Stimulated activated naive CD8-positive, alpha-beta T cell treated with anti-CD3 and anti-CD28 coated beads, Interleukin-15, Interleukin-2, amounts not matched to agents 100 U/mL and 50 U/mL, for 24 hours (primary cell): ENCODE results near the gene KRT77.
"Not testable (repeated sequence)": the region's sequence is repeated elsewhere in the genome, so short reads cannot be mapped to it uniquely, and the experiment has no call there.

ENCODE experiments used
- ATAC-seq: fragments of 150-1000 bp; cut with Tn5 transposase; one replicate; pipeline ENCODE4 v1.10.0; 2021
- DNase-seq: peaks from one replicate; pipeline ENCODE4 v3.0.0; 2021

KRT77 gene

DNA sequence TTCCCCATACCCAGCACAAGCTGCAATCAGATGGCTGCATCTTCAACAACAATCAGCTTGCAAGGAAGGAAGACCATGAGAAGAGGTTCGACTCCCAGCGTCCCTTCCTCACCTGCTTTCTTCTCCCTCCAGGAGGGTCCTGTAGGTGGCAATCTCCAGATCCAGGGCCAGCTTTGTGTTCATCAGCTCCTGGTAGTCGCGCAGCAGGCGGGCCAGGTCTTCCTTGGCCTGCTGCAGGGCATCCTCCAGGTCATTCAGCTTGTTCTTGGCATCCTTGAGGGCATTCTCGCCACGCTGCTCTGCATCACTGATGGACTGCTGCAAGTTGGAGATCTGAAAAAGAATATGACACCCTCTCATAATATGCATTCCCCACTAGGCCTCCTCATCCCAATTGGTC is 27.2 kb downstream of the KRT77 start:
- DNase-seq (no peak), ATAC-seq (no peak)

DNA sequence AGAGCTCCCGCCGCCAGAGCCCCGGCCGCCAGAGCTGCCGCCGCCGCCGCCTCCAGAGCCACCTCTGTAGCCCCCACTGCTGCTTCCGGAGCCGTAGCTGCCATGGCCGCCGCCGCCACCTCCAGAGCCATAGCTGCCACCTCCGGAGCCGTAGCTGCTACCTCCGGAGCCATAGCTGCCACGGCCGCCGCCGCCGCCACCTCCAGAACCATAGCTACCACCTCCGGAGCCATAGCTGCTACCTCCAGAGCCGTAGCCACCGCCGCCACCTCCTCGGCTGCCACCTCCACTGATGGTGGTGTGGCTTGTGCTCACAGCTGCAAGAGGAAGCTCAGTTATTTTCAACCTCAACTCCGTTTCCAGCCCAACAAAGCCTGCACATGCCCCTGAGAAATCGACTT is 28.0 kb downstream of the KRT77 start:
- ATAC-seq, result peak; percentile 13
- DNase-seq, result no peak

DNA sequence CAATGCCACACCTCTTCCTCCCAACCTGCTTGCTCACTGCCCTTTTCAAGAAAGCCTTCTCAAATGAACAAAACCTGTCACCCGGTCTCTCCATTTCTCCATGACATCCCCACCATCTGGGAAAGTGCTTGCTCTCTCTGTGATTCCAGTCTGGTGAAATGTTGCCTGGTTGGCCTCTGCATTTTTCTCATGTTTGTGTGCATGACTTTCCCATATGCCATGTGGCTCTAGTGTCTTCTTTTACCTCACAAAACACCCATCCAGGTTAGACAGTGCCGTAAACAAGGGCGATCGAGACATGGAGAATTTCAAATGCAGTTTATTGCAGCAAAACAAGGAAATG is 28.9 kb downstream of the KRT77 start:
- ATAC-seq (no peak), DNase-seq (no peak)

DNA sequence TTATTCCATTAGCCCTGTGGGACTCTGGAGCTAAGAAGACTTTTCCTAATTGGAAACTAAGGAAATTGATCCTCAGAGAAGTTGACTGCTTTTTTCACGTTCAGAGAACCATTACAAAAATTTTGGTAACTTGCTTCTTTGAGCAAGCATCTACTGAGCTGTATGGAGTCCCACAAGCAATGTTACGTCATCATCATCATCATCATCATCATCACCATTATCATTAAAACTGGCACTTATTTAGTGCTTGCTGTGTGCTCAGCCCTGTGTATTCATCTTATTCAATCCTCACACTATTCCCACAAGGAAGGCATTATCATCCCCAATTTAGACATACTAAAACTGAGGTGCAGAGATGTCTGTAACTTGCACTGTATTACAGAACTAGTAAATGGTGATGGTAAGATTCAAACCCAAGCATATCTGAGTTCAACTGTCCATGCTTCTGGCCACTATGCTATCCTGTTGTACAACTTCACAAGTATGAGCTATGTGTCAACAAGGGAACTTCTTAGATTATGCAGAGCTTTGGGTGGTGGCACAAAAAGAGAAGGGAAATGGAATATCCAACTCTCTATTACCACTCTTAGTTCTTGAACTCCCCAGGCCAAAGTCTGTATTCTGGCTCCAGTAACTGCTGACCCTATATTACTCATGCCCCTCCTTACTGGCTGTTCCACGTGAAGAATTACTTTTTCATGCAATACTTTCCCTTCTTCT is 29.5 kb downstream of the KRT77 start:
- no peak for DNase-seq
- no peak for ATAC-seq

DNA sequence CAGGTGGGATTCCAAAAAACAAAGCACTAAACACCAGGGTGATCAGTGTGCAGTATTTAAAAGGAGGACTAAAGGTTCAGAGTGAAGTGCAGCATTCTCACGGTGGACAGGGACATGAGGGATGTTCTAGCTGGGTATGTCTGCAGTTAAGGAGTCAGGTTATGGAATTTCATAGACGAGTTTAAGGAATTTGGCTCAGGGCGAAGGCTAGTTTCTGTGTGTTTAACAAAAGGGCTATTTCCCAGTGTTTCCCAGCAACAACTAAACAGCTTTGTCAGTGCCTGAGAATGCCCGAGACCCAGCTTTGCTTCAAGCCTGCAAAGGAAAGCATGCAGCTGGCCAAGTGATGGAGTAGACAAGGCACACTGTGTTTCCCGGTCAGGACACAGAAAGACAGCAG is 30.1 kb downstream of the KRT77 start:
- DNase-seq (no peak), ATAC-seq (no peak)

DNA sequence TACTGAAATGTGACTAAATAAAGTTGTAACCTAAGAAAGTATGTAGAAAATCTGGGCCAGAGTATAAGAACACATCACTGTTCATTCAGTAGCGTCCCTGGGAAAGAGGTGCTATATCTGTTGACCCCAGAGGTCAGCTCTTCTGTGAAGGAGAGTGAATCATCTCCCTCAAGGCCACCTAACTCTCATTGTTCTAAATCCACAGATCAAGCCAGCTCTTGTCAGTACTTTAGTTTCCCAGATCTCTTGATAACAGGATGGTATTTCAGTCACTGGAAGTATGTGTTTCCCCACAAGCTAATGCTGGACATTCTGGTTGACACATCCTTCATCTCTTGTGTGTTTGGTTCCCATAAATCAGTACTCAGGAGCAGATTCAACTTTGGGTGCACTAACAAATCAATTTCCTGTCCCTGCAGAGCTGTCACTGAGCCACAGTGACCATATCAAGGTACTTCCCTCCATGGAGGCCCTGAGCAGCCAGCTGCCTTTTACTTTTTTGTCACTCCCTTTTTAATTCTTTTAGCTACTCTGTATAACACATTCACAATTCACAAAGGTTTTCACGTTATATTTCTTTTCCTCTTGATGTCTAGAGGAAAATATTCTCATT is 30.9 kb downstream of the KRT77 start:
- no peak for ATAC-seq

DNA sequence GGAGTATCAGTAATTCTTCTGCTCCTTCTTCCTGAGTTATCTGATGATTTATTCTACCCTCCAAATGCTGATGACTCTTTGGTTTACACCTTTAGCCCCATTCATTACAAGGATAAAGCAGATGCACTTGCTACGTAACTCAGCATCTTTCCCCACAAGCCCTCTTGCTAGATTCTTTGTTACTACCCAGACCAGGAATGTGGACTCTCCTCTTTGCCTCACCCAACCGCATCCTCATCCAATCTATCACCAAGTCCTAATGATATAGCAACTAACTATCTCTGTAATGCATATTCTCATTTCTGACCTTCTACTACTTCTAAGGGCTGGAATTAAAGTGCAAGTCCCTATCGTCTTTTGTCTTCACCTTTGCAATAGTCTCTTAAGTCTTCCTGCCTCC is 32.4 kb downstream of the KRT77 start:
- no peak for ATAC-seq

More for the DNA sequence above, 30.9 kb downstream of the KRT77 start:
- no peak for DNase-seq

DNA sequence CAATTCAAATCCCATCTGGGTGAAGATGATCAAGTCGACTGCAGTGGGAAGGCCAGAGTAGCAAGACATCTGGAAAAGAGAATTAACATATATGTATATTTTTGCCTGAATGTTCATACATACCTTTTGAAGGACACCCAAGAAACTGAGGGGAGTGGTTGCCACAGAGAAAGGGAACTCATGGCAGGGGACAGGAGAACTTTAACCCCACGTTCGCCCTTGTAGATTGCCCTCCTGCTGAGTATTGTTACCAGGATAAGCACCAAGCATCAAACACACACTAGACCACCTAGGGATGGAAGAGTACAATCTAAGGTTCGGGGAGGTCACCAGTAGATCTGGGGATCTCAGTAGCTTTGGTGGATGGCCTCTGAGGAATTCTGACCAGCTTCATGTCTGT is 32.8 kb downstream of the KRT77 start:
- ATAC-seq (no peak), DNase-seq (no peak)

More for the DNA sequence above, 32.4 kb downstream of the KRT77 start:
- DNase-seq, result no peak

DNA sequence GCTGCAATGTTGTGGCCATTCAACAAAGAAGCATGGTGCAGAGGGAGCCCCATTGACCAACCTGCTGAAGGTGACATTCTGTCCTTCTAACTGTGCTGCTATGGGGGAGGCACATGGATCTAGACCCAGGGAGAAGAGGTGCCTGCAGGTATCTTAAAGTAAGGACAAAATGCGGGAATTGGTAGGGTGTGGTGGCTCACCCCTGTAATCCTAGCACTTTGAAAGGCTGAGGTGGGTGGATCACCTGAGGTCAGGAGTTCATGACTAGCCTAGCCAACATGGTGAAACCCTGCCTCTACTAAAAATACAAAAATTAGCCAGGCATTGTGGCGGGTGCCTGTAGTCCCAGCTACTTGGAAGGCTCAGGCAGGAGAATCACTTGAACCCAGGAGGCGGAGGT is 33.4 kb downstream of the KRT77 start:
- not testable (repeated sequence) for ATAC-seq, DNase-seq

DNA sequence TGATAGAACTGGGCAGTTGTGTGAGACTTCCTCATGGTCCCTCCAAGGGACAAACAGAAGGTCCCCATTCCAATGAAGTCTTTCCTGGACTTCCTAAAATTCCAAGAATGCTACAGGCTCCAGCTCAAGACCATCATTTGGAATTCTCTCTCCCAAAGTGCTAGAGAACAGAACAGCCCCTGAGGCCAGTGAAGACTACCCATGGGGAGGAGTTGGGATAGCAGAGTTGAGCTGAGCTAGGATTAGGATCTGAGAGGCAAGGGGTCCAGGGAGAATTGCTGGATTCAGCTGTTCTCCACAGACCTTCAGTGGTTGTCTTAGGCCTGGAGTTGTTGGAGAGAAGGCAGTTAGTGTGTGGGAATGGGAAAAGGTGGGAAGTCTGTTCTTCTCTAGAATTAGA is 33.9 kb downstream of the KRT77 start:
- ATAC-seq (no peak), DNase-seq (no peak)

DNA sequence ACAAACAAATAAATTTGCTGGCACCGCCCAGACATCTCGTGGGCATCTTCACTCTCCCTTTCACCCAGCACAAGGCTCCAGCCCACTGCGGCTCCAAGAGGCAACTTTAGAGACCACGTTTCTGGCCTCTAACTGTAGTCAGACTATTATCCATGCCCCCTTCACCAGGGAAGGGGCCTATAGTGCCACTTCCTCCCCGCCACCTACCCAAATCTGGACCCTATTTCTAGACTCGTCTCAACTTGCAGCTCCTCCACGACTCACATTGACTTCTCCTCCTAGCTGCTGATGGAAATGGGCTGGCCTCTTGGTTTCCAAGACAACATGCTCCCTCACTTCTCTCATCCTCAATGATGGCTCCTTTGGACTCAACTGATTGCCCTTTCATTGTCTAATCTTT is 35.4 kb downstream of the KRT77 start:
- ATAC-seq (no peak), DNase-seq (no peak)

DNA sequence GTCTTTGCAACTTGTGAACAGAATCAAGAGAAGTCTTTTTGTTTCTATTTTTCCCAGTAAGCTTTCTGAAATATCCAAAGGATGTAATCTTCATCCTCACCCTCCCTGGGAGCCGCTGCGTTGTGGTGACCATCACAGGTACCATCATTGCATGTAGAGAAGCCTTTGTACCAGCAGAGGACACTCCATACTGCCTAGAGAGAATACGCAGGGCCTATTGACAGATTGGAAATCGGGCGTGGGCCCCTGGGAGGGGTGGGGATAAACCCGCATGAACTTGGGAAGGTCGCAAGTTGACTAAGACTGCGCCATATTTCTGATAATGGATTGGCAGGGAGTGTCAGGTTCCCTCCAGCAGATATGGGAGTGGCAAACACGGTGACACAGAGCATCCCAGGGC is 35.8 kb downstream of the KRT77 start:
- DNase-seq, result no peak
- ATAC-seq, result no peak

DNA sequence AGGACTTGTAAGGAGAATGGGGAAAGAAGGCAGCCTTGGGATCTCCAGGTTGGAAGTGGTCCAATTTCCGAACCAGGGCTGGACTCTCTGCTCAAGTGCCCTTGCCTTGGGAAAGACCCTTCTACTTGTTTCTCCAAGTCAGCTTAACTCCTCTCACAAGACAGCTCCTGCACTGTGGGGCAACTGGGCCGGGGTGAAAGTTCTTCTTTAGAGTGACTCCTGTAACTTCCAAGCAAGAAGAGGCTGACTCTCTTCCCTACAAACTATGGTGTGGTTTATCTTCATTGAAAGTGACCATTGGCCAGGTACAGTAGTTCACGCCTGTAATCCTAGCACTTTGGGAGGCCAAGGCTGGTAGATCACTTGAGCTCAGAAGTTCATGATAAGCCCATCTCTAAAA is 36.9 kb downstream of the KRT77 start:
- DNase-seq, result no peak
- ATAC-seq, result no peak

DNA sequence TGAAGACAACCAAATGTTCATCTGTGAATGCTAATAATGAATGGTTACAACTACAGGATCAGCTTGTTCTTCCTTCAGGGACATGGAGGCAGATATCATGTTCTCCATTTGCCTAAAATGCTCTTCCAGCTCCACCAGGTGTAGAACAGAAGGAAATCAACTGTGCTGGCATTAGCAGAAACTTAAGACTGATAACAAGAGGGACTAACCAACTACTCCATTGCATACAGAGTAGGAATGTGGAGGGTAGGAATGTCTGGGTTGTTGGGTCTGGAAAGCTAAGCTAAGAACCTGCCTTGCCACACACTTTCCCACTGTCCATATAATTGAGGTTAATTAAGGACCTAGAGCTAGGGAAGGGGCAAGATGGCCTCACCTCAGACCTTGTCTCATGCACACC is 39.9 kb downstream of the KRT77 start:
- DNase-seq (no peak), ATAC-seq (no peak)

DNA sequence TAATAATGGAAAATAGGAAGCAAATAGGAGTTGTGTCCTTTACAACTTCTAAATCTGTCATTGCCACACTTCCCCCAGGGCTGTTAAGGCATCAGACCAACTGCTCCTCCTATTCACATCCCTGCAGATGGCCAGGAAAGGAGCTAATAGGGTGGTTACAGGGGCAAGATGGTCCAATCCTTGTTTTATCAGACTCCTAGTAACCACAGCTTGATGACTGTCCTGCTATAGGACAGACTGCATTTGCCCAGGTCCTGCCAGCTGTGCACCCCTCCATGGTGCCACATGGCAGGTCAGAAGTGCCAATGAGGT is 40.5 kb downstream of the KRT77 start:
- ATAC-seq (no peak), DNase-seq (no peak)

DNA sequence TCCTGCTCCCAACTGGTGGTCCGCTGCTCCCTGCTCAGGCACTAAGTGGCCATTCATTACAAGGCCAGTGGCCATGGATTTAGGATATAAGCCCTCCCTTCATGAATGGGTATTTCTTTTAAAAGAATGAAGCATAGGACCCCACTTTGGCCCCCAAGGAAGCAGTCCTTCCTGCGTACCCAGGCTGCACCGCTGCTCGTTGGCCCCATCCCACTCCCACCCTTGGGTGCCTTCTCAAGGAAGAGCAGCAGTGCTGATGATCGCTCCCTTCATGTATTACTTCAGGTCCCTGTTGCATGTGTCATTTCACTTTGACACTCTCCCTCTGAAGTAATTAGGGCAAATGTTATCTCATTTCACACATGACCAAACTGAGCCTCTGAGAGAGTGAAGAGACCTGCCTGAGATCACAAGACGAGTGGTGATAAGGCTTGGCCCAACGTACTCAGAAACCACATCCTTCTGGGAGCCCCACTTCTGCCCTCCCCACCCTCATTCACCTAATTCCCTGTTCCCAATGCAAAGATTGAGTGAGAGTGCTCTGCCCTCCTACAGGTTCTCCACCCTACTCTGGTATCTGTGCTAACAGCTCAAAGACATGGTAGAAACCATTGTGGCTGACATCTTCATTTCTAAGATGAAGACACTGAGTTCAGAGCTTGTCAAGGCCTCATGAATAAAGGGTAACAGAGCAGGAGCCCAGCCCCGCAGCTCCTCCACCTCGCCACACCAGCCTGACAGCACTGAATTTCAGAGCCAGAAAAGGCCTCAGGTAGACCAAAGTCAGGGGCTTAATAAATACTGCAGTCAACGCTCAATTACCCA is 41.0 kb downstream of the KRT77 start:
- no peak for DNase-seq
- no peak for ATAC-seq

DNA sequence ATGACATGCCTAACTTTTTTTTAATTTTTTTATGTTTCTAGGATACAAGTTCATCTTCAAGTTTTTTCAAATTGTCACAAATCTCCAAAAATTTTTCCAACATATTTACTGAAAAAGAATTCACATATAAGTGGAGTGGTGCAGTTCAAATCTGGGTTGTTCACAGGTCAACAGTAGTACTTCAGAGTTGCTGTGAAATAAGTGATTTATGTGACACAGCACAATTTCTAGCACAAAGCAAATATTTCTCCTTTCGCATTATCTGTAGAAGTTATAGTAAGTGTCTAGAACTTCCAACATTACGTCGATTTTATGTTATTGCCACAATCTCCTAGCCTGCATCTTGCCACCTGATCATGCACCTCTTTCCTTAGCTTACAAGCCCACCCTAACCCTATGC is 41.7 kb downstream of the KRT77 start:
- ATAC-seq, result no peak
- DNase-seq, result no peak

DNA sequence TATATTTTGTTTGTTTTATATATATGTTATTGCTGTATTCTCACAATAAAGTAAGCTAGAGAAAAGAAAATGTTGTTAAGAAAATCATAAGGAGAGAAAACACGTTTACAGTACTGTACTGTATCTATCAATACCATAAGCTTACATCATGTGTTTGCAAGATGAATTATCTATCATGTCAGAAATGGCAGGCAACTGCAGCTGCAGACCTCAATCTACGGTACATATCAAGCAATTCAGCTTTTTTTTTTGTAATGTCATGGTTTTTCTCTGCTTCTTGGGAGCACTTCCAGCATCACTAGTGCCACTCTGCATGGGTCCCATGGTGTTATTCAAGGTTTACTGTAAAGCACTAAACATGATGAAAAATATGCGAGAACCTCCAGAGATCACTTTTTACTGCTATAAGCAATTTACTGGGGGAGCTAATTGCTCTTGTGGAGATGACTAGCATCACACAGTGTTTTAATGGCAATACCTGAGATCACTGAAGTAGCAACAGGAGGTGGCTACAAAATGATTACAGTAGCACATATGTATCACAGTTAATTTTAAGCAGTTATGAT is 42.3 kb downstream of the KRT77 start:
- ATAC-seq, result no peak

DNA sequence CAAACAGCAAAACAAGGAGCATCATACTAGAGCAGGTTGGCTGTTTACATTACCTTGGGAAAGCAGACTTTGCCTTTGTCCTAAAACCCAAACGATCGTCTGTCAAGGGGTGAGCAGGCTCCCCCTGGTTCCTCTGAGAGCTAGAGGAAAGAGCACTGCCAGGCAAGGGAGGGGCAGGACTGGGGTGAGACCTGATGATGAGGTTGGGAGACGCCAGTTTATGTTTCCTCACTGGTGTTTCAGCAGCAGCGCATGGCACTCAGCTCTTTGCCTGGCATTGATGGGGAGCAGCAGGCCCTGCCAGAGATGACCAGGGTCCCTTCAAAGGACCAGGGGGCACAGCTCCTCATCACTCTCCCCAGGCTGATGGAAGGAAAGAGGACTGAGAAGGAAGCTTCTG is 43.4 kb downstream of the KRT77 start:
- ATAC-seq, result no peak
- no peak for DNase-seq

More for the DNA sequence above, 42.3 kb downstream of the KRT77 start:
- no peak for DNase-seq

DNA sequence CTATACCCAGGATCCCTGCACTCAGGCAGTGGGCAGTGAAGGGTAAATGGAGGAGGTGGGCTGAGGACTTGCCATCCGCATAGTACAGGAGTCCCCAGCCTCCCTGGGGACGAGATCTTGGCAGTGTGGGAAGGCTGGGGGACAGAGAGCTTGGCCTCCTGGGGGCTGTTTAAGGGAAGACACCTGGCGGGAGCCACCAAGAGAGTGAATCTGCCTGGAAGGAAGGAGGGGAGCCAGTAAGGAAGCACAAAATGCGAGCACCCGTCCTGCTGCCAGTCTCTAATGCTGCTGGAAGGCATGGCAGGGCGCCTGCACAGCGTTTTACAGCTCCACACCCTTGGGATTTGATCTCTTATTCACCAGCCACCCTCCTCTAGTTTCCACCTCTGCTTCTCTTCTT is 43.9 kb downstream of the KRT77 start:
- DNase-seq, result no peak
- ATAC-seq, result no peak

DNA sequence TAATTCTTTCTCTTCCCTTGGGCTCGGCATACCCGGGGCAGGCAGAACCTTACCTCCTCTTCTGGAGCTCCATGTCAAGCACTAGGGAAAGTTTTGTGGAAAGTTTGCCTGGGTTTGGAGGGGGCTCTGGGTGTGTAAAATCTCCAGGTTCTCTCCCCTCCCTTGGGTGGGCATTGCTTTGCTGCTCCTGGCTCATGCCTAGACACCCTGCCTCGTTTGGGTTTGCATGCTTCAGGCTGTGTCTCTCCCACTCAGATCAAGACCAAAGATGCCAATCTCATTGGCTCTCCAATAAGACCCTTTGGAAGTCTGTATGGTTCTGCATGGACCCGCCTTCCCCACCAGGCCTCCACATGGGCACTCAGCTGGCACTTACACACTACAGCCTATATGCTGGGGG is 45.1 kb downstream of the KRT77 start:
- no peak for DNase-seq
- no peak for ATAC-seq

DNA sequence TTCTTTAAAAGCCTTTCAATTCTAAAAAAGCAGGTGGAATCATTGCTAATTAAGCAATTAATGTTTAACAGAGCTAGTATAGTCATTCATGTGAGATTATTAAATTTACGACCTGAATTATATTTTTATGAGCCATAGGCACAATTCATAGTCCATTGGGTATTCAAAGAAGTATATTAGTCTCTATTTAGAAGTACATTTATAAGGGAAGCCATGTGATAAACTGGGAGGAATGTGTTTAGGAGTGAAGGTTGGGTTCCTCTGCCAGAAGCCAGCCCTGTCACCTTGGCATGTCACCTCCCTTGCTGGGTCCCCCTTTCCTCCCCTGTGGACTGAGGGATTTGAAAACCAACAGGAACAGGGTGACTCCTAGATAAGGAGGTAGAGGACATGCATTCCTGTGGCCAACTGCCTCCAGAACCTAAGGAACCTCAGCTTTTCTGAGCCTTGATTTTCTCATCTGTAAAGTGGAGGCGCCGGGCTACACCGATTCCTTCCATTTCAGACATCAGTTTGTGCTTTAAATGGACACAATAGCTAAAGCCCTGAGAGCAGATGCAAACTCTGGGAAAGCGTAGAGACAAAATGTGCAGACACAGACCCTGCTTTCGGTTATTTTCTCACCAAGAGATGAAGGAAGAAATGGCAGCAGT is 45.9 kb downstream of the KRT77 start:
- DNase-seq, result no peak

DNA sequence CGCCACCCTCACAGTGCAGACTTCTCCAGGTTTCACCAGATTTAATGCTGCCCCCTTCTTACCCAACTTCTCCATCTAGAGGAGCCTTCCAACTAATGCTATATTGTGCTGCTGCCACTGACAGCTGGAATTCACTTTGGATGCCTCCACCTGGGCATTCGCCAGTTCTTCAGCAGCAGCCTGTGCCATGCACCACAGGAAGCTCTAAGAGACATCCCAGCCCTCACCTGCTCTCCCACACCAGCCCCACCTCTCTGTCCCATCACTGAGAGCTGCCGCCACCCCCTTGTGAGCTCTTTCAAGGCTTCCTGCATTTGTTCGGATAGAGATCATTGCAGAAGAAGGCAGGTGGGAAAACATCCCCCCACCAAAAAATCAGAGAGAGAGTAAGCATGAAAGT is 46.7 kb downstream of the KRT77 start:
- ATAC-seq (no peak), DNase-seq (no peak)

More for the DNA sequence above, 45.9 kb downstream of the KRT77 start:
- ATAC-seq, result no peak
